T-helper 1 cell treated with Interleukin-12 subunit alpha and Interleukin-12 subunit beta and Interleukin-4 antibody, amounts not matched to agents 30 μg/mL and 1 μg/mL, for 36 hours (primary cell): ENCODE results near the gene PRPF40B.
A peak's percentile ranks its signal among the peaks of the same experiment; 100 is the strongest.

Experiments used
- H3K27ac Mint-ChIP-seq: one replicate; pipeline ENCODE4 v1.8.0; 2021; ENCODE audit warnings: mild to moderate bottlenecking, mixed read lengths
- H3K27me3 Mint-ChIP-seq: one replicate; pipeline ENCODE4 v1.8.0; 2021; ENCODE audit warnings: low read depth, mixed read lengths
- H3K36me3 Mint-ChIP-seq: one replicate; pipeline ENCODE4 v1.8.0; 2021; ENCODE audit warnings: low read depth, mixed read lengths
- H3K4me1 Mint-ChIP-seq: one replicate; pipeline ENCODE4 v1.8.0; 2021; ENCODE audit warnings: low read depth, mixed read lengths
- H3K4me3 Mint-ChIP-seq: one replicate; pipeline ENCODE4 v1.8.0; 2021; ENCODE audit warnings: mild to moderate bottlenecking, moderate library complexity, mixed read lengths
- H3K9me3 Mint-ChIP-seq: one replicate; pipeline ENCODE4 v1.8.0; 2021; ENCODE audit warnings: mixed read lengths

Gene PRPF40B

DNA sequence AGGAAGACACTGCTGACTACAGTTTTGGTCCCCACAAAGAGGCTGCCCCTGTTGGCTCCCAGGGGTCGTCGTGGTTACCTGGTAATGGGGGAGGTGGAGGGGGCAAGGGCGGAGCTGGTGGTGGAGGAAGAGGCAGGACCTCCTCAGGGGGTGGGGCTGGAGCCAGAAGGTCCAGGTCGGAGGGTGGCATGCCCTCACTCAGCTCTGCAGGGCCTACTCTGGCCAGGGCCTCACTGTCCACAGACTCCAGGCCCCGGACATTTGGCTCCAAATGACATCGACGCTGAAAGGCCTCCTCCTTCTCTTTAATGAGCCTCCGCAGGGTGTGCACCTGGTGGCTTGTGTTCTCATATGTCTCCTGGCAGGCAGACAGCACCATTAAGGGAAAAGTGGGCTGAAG lies 28.5 kb downstream of the PRPF40B start:
- peaks cover 45% of the 10 kb centered on the region for H3K36me3 Mint-ChIP-seq

DNA sequence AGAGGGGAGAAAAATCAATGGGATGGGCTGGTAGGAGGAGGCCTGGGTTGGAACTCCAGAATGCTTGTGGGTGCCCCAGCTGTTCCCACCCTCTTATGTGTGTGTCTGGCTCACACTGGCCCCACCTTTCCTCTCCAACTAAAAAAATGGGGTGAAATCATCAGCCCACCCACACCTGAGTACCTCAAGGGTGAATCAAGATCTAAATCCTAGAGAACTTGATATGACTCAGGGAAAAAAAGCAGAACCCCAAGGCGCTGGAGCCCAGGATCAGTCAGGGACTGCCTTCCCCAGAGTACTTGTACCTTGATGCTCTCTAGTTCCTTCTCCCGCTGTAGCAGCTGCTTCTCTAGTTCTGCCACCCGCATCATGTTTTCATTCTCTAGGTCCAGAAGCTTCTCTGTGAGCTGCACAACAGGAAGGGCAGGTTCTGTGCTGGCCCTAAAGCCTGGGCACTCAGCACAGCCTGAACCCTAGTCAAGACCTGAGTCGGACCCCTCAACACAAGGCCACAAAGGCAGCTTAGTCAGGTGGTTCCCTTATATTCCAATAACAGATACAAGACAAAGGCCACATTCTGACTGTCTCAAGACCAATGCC lies 29.7 kb downstream of the PRPF40B start:
- Mint-ChIP-seq H3K4me1 (peaks cover 24% of the 10 kb centered on the region), H3K27me3 (no peaks in the 10 kb centered on the region), H3K9me3 (no peaks in the 10 kb centered on the region), H3K36me3 (peaks cover 47% of the 10 kb centered on the region), H3K27ac (no peak overlapping the region), H3K4me3 (no peak overlapping the region)

More for the DNA sequence above, 28.5 kb downstream of the PRPF40B start:
- H3K9me3 Mint-ChIP-seq, result no peaks in the 10 kb centered on the region
- no peak overlapping the region for H3K27ac Mint-ChIP-seq
- H3K4me1 Mint-ChIP-seq, result peaks cover 23% of the 10 kb centered on the region
- H3K4me3 Mint-ChIP-seq, result no peak overlapping the region
- H3K27me3 Mint-ChIP-seq, result no peaks in the 10 kb centered on the region

DNA sequence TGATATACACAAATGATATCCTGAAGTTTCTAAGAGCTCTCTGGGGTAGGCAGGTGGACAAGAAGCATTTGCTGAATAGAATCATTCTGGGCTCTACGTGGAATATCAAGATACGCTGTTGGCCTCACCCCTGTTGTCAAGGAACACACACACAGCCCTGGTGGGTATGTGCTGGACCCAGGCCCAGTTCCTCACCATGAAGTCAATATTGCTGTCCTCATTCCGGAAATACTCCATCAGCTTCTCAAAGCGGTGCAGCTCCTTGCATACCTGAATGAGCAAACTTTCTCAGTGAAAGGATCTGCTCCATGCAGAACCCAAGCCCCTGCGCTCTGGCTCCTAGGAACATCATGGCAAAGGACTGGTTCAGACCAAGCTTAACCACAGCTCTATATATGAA lies 31.4 kb downstream of the PRPF40B start:
- no peak overlapping the region for H3K27ac Mint-ChIP-seq
- no peaks in the 10 kb centered on the region for H3K27me3 Mint-ChIP-seq
- H3K9me3 Mint-ChIP-seq, result no peaks in the 10 kb centered on the region
- no peak overlapping the region for H3K4me3 Mint-ChIP-seq
- peaks cover 50% of the 10 kb centered on the region for H3K36me3 Mint-ChIP-seq
- peaks cover 15% of the 10 kb centered on the region for H3K4me1 Mint-ChIP-seq

DNA sequence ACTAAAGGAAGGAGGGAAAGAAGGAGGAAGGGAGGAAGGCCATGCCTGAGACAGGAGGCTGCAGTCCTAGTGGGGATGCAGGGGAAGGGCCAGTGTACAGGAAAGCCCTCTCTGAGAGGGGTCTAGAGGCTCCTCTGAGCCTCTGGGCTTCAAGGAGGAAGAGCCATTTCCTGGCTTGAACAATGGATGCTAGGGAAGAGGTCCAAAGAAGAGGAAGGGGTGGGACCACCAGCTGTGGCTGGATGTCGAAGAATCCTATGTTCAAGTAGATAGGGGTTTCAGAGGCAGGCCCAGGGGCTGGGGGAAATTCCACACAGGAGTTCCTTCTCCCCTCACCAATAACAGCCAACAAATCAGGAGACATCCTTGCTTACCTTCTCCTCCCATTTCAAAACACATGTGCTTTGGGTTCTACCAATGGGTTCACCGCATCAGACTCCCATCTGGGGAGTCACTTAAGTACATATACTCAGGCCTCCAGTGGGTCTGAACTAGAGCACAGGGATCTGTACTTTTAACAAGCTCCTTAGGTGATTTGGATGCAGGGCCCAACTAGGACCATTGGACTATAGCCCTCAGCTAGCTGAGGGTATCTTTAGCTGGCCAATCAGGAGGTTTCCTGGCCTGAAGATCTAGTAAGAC lies 32.4 kb downstream of the PRPF40B start:
- Mint-ChIP-seq H3K4me1 (peaks cover 19% of the 10 kb centered on the region), H3K27me3 (no peaks in the 10 kb centered on the region), H3K36me3 (peaks cover 48% of the 10 kb centered on the region), H3K9me3 (no peaks in the 10 kb centered on the region), H3K27ac (peak overlapping the region; percentile 57), H3K4me3 (no peak overlapping the region)

DNA sequence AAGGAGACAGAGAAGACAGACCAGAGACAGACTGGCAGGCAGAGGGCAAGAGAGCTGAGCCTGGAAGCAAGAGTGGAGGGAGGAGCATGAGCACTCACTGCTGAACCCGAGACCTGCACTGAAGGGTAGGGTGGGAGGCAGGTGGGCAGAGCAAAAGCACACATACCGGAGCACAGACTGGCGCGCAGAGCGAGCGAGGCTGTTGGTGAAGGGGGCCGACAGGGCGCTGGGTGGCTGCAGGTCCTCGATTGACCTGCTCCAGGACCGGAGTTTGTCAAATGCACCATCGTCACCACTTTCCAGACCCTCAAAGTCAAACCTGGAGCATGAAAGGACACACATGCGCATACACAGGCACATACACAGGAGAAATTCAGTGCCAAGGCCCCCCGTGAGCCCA lies 34.9 kb downstream of the PRPF40B start:
- Mint-ChIP-seq H3K36me3 (peaks cover 63% of the 10 kb centered on the region), H3K4me1 (peaks cover 42% of the 10 kb centered on the region), H3K4me3 (no peak overlapping the region), H3K27me3 (no peaks in the 10 kb centered on the region), H3K27ac (no peak overlapping the region), H3K9me3 (no peaks in the 10 kb centered on the region)

DNA sequence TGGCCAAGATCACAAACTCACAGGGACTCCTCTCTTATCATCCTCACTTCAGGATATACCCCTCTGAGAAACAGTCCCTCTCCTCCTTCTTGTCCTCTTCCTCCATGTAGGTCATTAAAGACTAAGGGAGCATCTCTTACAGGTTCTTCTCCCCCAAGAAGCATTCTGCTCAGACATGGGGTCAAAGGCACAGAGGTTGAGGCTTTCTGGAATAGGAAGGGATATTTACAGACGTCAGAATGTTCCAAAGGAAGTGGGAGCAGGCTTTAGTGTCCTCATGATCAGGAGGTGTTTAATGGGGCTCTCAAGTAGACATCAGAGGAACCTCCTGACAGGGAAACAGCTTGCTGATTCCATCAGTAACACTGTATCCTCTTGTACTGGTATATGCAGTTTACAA lies 36.4 kb downstream of the PRPF40B start:
- peaks cover 64% of the 10 kb centered on the region for H3K36me3 Mint-ChIP-seq
- no peak overlapping the region for H3K27ac Mint-ChIP-seq
- peaks cover 55% of the 10 kb centered on the region for H3K4me1 Mint-ChIP-seq
- H3K9me3 Mint-ChIP-seq, result no peaks in the 10 kb centered on the region
- H3K4me3 Mint-ChIP-seq, result no peak overlapping the region
- H3K27me3 Mint-ChIP-seq, result no peaks in the 10 kb centered on the region

DNA sequence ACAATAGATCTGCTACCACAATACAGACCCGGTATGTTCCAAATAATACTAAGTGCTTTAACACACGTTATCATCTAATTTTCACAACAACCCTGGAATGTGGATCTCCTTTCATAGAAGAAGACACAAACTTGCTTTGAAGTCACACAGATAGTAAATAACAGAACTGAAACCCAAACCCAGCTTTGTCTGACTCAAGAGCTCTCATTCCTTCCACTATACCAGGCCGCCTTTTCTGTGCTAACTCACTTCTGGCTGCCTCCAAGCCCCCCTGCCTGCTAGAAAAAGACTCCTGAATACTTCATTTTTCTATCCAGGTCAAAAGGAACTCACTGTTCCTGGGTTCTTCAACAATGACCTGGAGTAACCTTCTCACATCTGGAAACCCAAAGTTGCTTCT lies 37.8 kb downstream of the PRPF40B start:
- H3K27ac Mint-ChIP-seq, result peak overlapping the region; percentile 95
- peaks cover 55% of the 10 kb centered on the region for H3K4me1 Mint-ChIP-seq
- H3K36me3 Mint-ChIP-seq, result peaks cover 67% of the 10 kb centered on the region
- H3K27me3 Mint-ChIP-seq, result no peaks in the 10 kb centered on the region
- H3K4me3 Mint-ChIP-seq, result peak overlapping the region; percentile 6
- H3K9me3 Mint-ChIP-seq, result no peaks in the 10 kb centered on the region

DNA sequence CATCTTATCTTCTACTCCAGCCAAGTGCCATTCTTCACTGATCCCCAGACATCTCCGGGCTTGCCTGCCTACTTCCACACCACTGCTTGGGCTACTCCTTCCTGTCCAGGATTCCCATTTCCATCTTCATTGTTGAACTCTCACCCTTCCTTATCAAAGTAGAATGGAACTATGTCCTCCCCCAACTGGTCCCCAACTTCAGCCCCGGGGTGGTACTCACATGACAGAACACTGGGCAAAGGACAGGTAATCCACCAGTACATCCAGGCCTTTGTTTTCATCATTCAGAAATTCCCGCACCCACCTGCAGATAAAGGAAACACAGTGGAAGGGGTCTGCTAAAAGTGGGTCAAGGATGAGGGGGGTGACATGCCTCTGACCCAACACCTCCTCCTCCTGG lies 38.4 kb downstream of the PRPF40B start:
- peaks cover 65% of the 10 kb centered on the region for H3K36me3 Mint-ChIP-seq
- peak overlapping the region; percentile 95 for H3K27ac Mint-ChIP-seq
- H3K9me3 Mint-ChIP-seq, result no peaks in the 10 kb centered on the region
- peaks cover 52% of the 10 kb centered on the region for H3K4me1 Mint-ChIP-seq
- peak overlapping the region; percentile 6 for H3K4me3 Mint-ChIP-seq
- H3K27me3 Mint-ChIP-seq, result no peaks in the 10 kb centered on the region

DNA sequence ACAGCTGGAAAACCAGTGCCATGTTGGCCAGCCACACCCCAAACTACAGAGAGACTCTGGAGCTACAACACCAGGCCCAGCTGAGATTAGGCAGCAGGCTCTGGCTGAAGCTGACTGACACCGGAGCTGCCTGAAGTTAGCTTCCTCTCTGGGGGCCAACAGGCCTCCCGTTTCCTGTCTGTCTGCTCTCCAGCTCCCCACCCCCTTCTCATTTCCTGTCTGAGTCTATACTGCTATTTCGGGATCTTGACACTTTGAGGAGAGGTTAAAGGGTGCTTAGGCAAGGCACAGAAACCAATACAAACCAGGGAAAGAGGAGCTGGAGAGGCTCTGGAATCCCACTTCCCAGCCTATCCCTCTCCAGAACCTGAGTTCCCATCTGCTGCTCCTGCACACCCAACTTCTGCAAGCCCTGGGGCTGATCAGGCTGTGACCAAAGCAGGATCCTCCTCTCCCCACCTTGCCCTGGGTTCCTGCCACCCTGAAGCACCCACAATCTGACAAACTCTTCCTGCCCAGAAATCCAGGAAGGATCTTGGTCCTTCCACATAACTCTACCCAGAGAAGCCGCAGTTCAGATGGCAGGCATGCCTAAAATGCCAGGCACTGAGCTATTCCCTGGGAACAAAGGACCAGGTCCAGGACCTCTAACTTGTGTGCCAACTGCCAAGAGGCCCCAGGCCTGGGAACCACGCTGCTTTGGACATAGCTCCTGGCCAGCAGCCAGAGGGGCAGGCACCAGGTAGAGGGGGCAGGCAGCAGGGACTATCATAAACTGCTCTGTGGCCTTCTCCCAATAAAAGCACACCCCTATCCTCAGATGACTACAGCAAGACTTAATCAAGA lies 39.9 kb downstream of the PRPF40B start:
- H3K27ac Mint-ChIP-seq, result peak overlapping the region; percentile 95
- no peaks in the 10 kb centered on the region for H3K27me3 Mint-ChIP-seq
- H3K4me3 Mint-ChIP-seq, result peak overlapping the region; percentile 75
- no peaks in the 10 kb centered on the region for H3K9me3 Mint-ChIP-seq
- peaks cover 61% of the 10 kb centered on the region for H3K4me1 Mint-ChIP-seq
- H3K36me3 Mint-ChIP-seq, result peaks cover 60% of the 10 kb centered on the region

DNA sequence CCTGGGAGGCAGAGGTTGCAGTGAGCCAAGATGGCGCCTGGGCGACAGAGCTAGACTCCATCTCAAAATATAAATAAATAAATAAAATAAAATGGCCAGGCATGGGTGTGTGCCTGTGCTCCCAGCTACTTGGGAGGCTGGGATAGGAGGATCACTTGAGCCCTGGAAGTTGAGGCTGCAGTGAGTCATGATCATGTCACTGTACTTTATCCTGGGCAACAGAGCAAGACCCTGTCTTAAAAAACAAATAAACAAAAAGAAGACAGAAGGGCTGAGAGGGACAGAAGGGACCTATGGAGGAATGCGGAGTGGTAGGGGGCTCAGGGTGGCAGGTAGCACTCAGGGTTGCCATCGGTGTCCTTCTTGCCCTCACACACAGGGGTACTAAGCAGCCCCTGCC lies 40.8 kb downstream of the PRPF40B start:
- Mint-ChIP-seq H3K9me3 (no peaks in the 10 kb centered on the region), H3K4me3 (no peak overlapping the region), H3K36me3 (peaks cover 55% of the 10 kb centered on the region), H3K4me1 (peaks cover 62% of the 10 kb centered on the region), H3K27me3 (no peaks in the 10 kb centered on the region), H3K27ac (peak overlapping the region; percentile 53)

DNA sequence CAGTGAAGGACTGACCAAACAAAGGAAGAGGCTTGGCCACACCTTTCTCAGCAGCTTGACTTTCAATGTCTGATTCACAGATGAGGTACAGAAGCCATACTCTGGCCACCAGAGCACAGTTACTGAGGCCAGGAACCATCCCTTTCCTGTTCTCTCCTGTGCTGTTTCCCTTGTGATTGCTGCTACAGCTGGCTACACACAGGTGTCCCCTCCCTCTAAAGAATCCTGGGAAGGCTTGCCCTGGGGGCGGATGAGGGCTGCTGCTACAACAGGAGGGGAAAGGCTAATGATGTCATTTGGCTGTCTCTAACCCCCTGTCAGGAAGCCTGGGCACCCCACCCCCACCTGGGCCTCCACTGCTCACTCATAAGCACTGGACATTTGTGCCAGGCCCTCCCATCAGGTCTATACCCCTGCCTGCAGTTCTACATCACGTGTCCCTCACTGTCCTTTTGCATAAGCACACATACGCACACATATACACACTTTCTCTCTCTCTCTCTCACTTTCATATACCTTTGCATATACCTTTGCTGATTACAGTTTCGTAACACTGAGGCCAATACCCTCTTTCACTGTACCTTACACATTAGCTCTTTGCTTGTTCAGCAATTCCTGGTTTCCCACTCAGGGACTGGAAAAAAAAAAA lies 41.4 kb downstream of the PRPF40B start:
- Mint-ChIP-seq H3K27me3 (no peaks in the 10 kb centered on the region), H3K36me3 (peaks cover 53% of the 10 kb centered on the region), H3K27ac (peak overlapping the region; percentile 53), H3K4me3 (no peak overlapping the region), H3K9me3 (no peaks in the 10 kb centered on the region), H3K4me1 (peaks cover 63% of the 10 kb centered on the region)

DNA sequence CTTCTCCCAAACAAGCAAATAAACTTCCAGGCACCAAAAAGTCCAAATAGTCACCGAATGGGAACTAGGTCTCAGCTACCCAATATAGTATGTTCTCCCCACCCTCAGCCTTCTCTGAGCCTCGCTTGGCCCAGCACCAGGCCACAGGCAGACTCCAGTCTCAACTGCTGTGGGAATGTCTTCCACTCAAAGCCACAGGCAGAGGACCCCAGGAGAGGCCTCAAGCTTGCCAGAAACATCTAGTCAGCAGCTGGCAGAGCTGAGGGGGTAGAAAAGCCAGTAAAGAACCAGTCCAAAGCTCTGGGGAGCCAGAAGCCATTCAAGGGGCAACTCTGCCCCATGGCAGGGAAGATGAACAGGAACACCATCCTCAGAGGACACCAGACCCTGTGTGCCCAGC lies 42.0 kb downstream of the PRPF40B start:
- Mint-ChIP-seq H3K4me1 (peaks cover 68% of the 10 kb centered on the region), H3K9me3 (no peaks in the 10 kb centered on the region), H3K27me3 (no peaks in the 10 kb centered on the region), H3K4me3 (no peak overlapping the region), H3K27ac (peak overlapping the region; percentile 53), H3K36me3 (peaks cover 54% of the 10 kb centered on the region)

DNA sequence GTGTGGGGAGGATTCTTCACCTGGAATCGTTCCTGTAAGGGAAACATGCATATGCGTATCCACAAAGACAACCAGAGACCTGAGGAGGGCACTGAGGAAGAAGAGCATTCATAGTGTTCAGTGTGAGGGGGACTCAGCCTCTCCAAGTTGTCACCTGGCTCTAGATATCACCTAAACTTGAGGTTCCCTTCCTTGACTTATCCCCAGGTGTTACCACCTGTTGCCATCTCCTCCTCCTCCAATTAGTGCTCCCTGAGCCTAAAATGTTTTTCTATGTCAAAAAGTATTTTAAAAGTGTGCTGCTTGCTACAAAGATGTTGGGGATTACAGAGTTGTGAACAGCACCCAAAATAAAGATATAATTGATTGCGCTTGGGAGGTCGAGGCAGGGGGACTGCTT lies 42.8 kb downstream of the PRPF40B start:
- H3K27ac Mint-ChIP-seq, result no peak overlapping the region
- H3K36me3 Mint-ChIP-seq, result peaks cover 49% of the 10 kb centered on the region
- H3K9me3 Mint-ChIP-seq, result no peaks in the 10 kb centered on the region
- H3K27me3 Mint-ChIP-seq, result no peaks in the 10 kb centered on the region
- no peak overlapping the region for H3K4me3 Mint-ChIP-seq
- peaks cover 70% of the 10 kb centered on the region for H3K4me1 Mint-ChIP-seq

DNA sequence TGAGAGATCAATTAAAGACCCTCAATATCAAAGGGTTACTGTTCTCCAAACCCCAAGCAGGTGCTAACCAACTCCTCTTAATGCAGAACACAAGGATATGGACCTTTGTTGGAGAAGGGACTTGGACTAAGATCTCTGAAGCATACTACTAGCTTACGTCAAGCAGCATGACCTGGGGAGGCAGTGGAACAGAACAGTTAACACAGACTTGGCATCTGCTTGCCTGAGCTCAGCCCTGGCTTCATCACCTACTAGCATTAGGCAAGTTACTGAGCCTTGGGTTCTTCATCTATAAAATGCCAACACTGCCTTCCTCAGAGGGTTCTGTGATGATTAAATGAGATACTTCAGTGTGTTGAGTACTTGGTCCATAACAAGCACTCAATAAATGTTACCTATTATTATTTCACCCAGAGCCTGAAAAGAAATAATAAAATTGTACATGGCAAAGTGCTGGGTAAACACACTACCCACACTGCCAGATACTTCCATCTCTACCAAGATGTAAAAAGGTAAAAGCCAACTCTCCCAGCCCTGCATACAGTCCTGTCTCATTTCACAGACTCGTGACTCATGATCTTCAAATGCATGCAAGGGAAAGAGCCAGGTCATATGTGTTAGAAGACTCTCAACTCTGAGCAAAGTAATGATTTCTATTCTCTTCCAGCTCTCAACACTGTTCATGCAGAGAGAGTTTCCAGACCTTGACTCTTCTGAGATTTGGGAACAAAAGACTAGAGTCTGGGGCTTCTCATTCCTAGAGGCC lies 44.1 kb downstream of the PRPF40B start:
- H3K9me3 Mint-ChIP-seq, result no peaks in the 10 kb centered on the region
- peaks cover 68% of the 10 kb centered on the region for H3K4me1 Mint-ChIP-seq
- H3K36me3 Mint-ChIP-seq, result peaks cover 35% of the 10 kb centered on the region
- peak overlapping the region; percentile 64 for H3K27ac Mint-ChIP-seq
- no peaks in the 10 kb centered on the region for H3K27me3 Mint-ChIP-seq
- H3K4me3 Mint-ChIP-seq, result no peak overlapping the region
